Measurements from ENCODE around the gene PCGF5. TPM values are rescaled to one million over a fixed set of nuclear protein-coding genes. Genes with fewer than 3 reads are reported as not detected.

Gene PCGF5
- total RNA-seq, 1 donor from 2014 or later = 36.9 TPM

DNA sequence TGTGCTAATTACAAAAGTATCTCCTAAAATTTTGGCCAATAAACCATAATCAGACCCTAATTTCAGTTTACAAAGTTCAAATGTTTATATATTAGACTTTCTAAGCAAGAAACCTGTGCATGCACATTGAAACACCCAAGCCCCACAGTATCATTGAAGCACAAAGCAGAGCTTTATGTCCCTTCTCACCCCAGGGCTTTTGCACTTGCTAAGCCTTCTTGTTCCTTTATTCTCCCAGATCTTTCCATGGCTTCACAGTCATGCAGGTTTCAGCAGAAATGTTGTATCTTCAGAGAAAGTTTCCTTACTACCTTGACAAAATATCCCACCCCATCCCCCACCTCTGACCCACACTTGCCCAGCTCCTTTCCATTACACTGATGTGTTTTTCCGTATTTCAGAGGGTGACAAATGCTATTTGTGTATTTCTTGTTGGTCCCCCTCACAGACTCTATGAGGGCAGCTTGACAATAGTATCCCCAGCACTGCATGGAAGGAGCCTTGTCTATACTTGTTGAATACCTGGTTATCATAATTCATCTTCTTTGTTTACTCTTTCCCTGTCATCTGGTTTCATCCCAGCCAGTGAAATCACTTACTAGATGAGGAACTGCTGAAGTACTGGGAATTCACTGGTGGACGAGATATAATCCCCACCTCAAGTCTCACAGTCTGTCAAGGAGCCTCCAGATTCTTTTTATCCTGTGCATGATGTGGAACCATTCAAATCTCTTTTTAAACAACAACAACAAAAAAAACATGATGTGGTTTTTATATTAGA lies 24.0 kb upstream of the PCGF5 start:
- H3K27ac Mint-ChIP-seq (ENCODE audit: unreplicated experiment) = no peak overlapping the region
- H3K4me3 Mint-ChIP-seq (ENCODE audit: unreplicated experiment) = no peak overlapping the region
- peaks cover 5% of the 10 kb centered on the region for H3K9me3 Mint-ChIP-seq (ENCODE audit: low read depth)
- H3K36me3 Mint-ChIP-seq (ENCODE audit: low read depth) = no peaks in the 10 kb centered on the region
- DNase-seq (ENCODE audit: low spot score) = no peak
- TF ChIP-seq, protein P1, sequence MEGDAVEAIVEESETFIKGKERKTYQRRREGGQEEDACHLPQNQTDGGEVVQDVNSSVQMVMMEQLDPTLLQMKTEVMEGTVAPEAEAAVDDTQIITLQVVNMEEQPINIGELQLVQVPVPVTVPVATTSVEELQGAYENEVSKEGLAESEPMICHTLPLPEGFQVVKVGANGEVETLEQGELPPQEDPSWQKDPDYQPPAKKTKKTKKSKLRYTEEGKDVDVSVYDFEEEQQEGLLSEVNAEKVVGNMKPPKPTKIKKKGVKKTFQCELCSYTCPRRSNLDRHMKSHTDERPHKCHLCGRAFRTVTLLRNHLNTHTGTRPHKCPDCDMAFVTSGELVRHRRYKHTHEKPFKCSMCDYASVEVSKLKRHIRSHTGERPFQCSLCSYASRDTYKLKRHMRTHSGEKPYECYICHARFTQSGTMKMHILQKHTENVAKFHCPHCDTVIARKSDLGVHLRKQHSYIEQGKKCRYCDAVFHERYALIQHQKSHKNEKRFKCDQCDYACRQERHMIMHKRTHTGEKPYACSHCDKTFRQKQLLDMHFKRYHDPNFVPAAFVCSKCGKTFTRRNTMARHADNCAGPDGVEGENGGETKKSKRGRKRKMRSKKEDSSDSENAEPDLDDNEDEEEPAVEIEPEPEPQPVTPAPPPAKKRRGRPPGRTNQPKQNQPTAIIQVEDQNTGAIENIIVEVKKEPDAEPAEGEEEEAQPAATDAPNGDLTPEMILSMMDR (IDR thresholded peaks at IDR 0.05) = no peak
- peaks cover 31% of the 10 kb centered on the region for H3K4me1 Mint-ChIP-seq (ENCODE audit: low read depth)
- no peaks in the 10 kb centered on the region for H3K27me3 Mint-ChIP-seq (ENCODE audit: low read depth)

- Mint-ChIP-seq H3K9me3 (ENCODE audit: low read depth) (peaks cover 5% of the 10 kb centered on the region), H3K36me3 (ENCODE audit: low read depth) (no peaks in the 10 kb centered on the region), H3K27me3 (ENCODE audit: low read depth) (no peaks in the 10 kb centered on the region), H3K27ac (ENCODE audit: unreplicated experiment) (no peak overlapping the region), H3K4me3 (ENCODE audit: unreplicated experiment) (no peak overlapping the region), H3K4me1 (ENCODE audit: low read depth) (peaks cover 31% of the 10 kb centered on the region)
- no peak for DNase-seq (ENCODE audit: low spot score)
- TF ChIP-seq, protein P1 (IDR thresholded peaks at IDR 0.05) = no peak
These were observed 23.3 kb upstream of the PCGF5 start for GRCh38 chr10:91197127-91197526.

DNA sequence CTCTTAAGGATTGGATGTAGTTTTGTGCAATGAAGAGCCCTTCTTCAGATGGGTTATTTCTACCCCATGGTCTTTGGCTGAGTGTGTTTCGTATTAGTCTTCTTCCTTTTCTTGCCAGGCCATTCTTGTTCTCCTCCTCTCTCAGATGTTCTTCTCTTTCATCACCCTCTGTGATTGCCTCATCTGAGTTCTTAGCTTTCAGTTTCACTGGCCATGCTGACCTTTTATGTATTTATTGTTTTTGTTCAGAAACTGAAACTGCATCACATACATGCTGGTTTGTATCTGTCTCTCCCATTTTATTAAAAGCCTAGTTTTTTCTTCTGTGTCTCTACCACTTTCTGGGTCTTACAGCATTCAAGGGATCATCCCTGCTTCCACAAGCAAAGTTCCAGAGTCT lies 21.7 kb upstream of the PCGF5 start:
- Mint-ChIP-seq H3K27ac (ENCODE audit: unreplicated experiment) (peak overlapping the region; percentile 78), H3K36me3 (ENCODE audit: low read depth) (no peaks in the 10 kb centered on the region)

DNA sequence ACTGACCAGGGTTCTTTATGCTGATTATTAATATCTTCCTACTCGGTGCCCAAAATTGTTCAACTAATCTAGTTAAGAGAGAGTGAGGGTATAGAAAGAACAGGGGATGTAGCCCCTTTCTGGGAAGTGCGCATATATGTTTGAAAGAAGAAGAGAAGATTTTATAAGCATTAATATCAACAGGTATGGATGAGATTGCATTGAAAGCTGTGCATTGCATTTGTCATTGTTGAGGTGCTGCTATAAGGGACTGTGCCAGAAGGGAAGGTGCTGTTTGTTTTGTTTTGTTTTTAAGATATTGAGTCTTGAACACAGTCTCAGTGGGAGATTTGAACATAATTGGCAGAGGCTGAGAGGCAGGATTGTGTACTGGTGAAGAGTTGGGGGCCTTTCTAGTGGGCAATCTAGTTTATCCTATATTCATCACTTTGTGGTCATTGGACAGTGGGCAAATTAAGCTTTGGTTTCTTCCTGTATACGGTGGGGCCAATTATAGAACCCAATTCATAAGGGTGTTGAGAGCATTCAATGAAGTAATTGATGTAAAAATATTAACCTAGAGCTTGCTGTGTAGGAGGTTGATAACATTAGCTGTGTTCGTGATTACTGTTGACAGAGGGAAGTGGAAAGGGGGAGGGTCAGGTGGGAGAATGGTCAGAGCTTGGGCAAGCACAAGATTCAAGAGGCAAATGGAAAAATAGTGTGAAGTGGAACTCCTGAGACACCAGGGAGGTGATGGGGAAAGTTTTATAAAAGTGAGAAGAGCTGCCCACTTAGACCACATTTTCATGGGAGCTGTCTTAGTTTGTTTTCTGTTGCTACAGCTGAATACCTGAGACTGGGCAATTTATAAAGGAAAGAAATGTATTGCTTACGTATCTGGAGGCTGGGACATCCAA lies 19.9 kb upstream of the PCGF5 start:
- TF ChIP-seq, protein P1 (IDR thresholded peaks at IDR 0.05) = no peak
- Mint-ChIP-seq H3K36me3 (ENCODE audit: low read depth) (no peaks in the 10 kb centered on the region), H3K4me3 (ENCODE audit: unreplicated experiment) (no peak overlapping the region), H3K4me1 (ENCODE audit: low read depth) (peaks cover 24% of the 10 kb centered on the region), H3K27ac (ENCODE audit: unreplicated experiment) (no peak overlapping the region), H3K27me3 (ENCODE audit: low read depth) (no peaks in the 10 kb centered on the region), H3K9me3 (ENCODE audit: low read depth) (no peaks in the 10 kb centered on the region)
- DNase-seq (ENCODE audit: low spot score) = no peak

More for the DNA sequence above, 21.7 kb upstream of the PCGF5 start:
- TF ChIP-seq, protein P1 (IDR thresholded peaks at IDR 0.05) = no peak
- peaks cover 31% of the 10 kb centered on the region for H3K4me1 Mint-ChIP-seq (ENCODE audit: low read depth)
- H3K4me3 Mint-ChIP-seq (ENCODE audit: unreplicated experiment) = no peak overlapping the region
- H3K27me3 Mint-ChIP-seq (ENCODE audit: low read depth) = no peaks in the 10 kb centered on the region
- H3K9me3 Mint-ChIP-seq (ENCODE audit: low read depth) = peaks cover 3% of the 10 kb centered on the region
- DNase-seq (ENCODE audit: low spot score) = no peak

GRCh38 chr10:91201213-91201996 lies 19.1 kb upstream of the PCGF5 start:
- Mint-ChIP-seq H3K27me3 (ENCODE audit: low read depth) (no peaks in the 10 kb centered on the region), H3K4me3 (ENCODE audit: unreplicated experiment) (no peak overlapping the region), H3K9me3 (ENCODE audit: low read depth) (no peaks in the 10 kb centered on the region), H3K27ac (ENCODE audit: unreplicated experiment) (no peak overlapping the region), H3K36me3 (ENCODE audit: low read depth) (no peaks in the 10 kb centered on the region), H3K4me1 (ENCODE audit: low read depth) (peaks cover 24% of the 10 kb centered on the region)
- TF ChIP-seq, protein P1 (IDR thresholded peaks at IDR 0.05) = no peak
- DNase-seq (ENCODE audit: low spot score) = no peak

Data from chondrocyte (in vitro differentiated cells).